ENCODE results near the gene PCP4.

PCP4 gene

GRCh38 chr21:39867198-39867650, at the start of gene PCP4:
Gene PCP4, plus strand, starts transcription at chr21:39867438. Its CDS starts 64 bp downstream, at chr21:39867502.
- no peaks in the 10 kb centered on the region for H3K36me3 ChIP-seq (ENCODE audit: control insufficient read depth, low read depth, low read length)
- no peak within 1 kb of the TSS for H3K4me3 ChIP-seq (ENCODE audit: low read length)
- H3K9me3 ChIP-seq (ENCODE audit: control insufficient read depth, low read depth, low read length) = no peaks in the 10 kb centered on the region
- no peaks in the 10 kb centered on the region for H3K27me3 ChIP-seq (ENCODE audit: control insufficient read depth, insufficient read depth, low read length)
- H3K9ac ChIP-seq (ENCODE audit: low read length) = no peak within 1 kb of the TSS
- peaks cover 5% of the 10 kb centered on the region for H3K4me1 ChIP-seq (ENCODE audit: control insufficient read depth, low read depth, low read length)
- no peak within 1 kb of the TSS for H3K27ac ChIP-seq (ENCODE audit: low read length)

- Histone ChIP-seq H3K9me3 (ENCODE audit: control insufficient read depth, low read depth, low read length) (no peaks in the 10 kb centered on the region), H3K27me3 (ENCODE audit: control insufficient read depth, insufficient read depth, low read length) (no peaks in the 10 kb centered on the region), H3K4me1 (ENCODE audit: control insufficient read depth, low read depth, low read length) (no peaks in the 10 kb centered on the region), H3K4me3 (ENCODE audit: low read length) (no peak overlapping the region), H3K9ac (ENCODE audit: low read length) (no peak overlapping the region), H3K36me3 (ENCODE audit: control insufficient read depth, low read depth, low read length) (no peaks in the 10 kb centered on the region), H3K27ac (ENCODE audit: low read length) (no peak overlapping the region)
Observed at GRCh38 chr21:39818557-39818956, 48.7 kb upstream of the PCP4 start.

DNA sequence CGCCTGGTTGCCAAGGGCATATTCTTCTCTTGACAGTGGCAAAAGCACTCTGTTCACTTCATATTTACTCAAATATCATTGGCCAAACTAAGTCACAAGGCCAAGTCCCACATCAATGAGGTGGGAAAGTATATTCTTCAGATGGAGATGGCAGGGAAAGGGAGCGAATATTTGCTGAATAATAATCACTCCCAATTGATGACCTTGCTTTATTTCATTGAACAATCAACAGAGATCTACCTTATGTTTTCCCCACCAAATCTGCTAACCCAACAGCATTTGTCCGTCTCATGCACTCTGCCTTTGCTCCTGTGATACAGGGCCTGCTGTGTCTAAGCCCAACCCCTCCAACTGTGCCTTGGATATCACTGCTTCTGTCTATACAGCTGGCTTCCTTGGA, 45.2 kb upstream of the PCP4 start:
- Histone ChIP-seq H3K9ac (ENCODE audit: low read length) (no peak overlapping the region), H3K27ac (ENCODE audit: low read length) (no peak overlapping the region), H3K27me3 (ENCODE audit: control insufficient read depth, insufficient read depth, low read length) (no peaks in the 10 kb centered on the region), H3K9me3 (ENCODE audit: control insufficient read depth, low read depth, low read length) (no peaks in the 10 kb centered on the region), H3K4me1 (ENCODE audit: control insufficient read depth, low read depth, low read length) (no peaks in the 10 kb centered on the region), H3K4me3 (ENCODE audit: low read length) (no peak overlapping the region), H3K36me3 (ENCODE audit: control insufficient read depth, low read depth, low read length) (no peaks in the 10 kb centered on the region)

- Histone ChIP-seq H3K9me3 (ENCODE audit: control insufficient read depth, low read depth, low read length) (no peaks in the 10 kb centered on the region), H3K4me3 (ENCODE audit: low read length) (no peak overlapping the region)
Observed at GRCh38 chr21:39825250-39825649, 42.0 kb upstream of the PCP4 start.

GRCh38 chr21:39834543-39834942, 32.7 kb upstream of the PCP4 start:
- no peaks in the 10 kb centered on the region for H3K36me3 ChIP-seq (ENCODE audit: control insufficient read depth, low read depth, low read length)
- H3K27ac ChIP-seq (ENCODE audit: low read length) = no peak overlapping the region
- H3K27me3 ChIP-seq (ENCODE audit: control insufficient read depth, insufficient read depth, low read length) = no peaks in the 10 kb centered on the region
- no peak overlapping the region for H3K4me3 ChIP-seq (ENCODE audit: low read length)
- no peak overlapping the region for H3K9ac ChIP-seq (ENCODE audit: low read length)
- H3K4me1 ChIP-seq (ENCODE audit: control insufficient read depth, low read depth, low read length) = no peaks in the 10 kb centered on the region
- H3K9me3 ChIP-seq (ENCODE audit: control insufficient read depth, low read depth, low read length) = no peaks in the 10 kb centered on the region

More at GRCh38 chr21:39825250-39825649, 42.0 kb upstream of the PCP4 start:
- Histone ChIP-seq H3K27me3 (ENCODE audit: control insufficient read depth, insufficient read depth, low read length) (no peaks in the 10 kb centered on the region), H3K27ac (ENCODE audit: low read length) (no peak overlapping the region), H3K9ac (ENCODE audit: low read length) (no peak overlapping the region), H3K4me1 (ENCODE audit: control insufficient read depth, low read depth, low read length) (no peaks in the 10 kb centered on the region), H3K36me3 (ENCODE audit: control insufficient read depth, low read depth, low read length) (no peaks in the 10 kb centered on the region)

DNA sequence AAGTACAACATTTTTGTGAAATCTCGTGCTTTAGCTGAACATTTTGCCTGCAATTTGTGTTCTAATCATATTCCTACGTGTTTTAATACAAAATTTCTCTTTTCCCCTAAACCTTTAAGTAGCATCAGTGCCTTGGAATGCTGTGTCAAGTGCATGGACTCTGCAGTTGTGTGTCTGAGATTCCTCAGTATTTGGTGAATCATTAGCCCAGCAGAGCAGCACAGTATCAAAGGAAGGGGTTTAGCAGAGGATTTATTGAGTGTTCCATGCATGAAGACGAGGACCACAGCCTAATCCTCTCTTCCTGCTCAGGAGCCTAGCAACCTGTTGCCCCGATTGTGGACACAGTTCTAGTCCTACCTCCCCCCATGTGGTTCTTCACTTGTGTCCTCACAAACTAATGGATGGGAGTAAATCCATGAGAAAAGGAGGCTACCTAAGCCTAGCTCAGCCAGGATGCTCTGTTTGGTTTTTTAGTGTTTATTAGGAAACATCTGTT, 29.3 kb upstream of the PCP4 start:
- Histone ChIP-seq H3K27ac (ENCODE audit: low read length) (no peak overlapping the region), H3K9ac (ENCODE audit: low read length) (no peak overlapping the region), H3K4me3 (ENCODE audit: low read length) (no peak overlapping the region), H3K4me1 (ENCODE audit: control insufficient read depth, low read depth, low read length) (peaks cover 6% of the 10 kb centered on the region), H3K27me3 (ENCODE audit: control insufficient read depth, insufficient read depth, low read length) (no peaks in the 10 kb centered on the region), H3K36me3 (ENCODE audit: control insufficient read depth, low read depth, low read length) (no peaks in the 10 kb centered on the region), H3K9me3 (ENCODE audit: control insufficient read depth, low read depth, low read length) (no peaks in the 10 kb centered on the region)

DNA sequence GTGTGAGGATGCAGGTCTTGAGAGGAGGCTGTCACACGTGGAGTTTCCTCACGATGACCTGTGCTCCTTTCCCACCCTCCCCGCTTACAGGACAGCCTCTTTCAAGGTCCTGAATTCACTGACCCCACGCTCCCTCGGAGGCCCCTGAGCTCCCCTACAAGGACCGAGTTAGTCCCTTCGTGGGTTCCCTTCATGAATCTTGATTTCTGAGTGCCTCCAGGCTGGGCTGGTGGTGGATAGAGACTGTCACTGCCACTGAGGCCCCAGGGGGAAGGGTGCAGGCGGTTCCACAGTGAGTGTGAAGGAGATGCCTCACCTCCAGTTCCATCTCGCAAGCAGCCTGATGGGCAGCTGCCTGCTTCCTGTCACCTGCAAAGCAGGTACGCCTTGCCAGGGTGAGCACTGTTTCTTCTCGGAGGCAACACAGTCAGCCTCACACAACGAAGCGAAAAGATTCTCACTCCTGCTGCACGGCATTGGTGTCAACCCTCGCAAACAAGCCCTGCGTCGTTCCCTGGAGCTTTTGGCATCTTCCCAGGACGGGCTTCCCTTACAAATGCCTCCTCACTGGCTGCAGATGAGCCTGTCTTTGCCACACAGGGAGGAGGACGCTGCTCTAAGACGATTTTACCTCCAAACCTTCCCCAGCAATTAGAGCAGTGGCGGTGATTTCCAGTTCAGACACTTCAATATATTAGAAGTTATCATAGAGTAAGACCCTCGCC, 26.7 kb upstream of the PCP4 start:
- Histone ChIP-seq H3K9ac (ENCODE audit: low read length) (no peak overlapping the region), H3K27ac (ENCODE audit: low read length) (no peak overlapping the region), H3K27me3 (ENCODE audit: control insufficient read depth, insufficient read depth, low read length) (no peaks in the 10 kb centered on the region), H3K36me3 (ENCODE audit: control insufficient read depth, low read depth, low read length) (no peaks in the 10 kb centered on the region), H3K9me3 (ENCODE audit: control insufficient read depth, low read depth, low read length) (no peaks in the 10 kb centered on the region), H3K4me1 (ENCODE audit: control insufficient read depth, low read depth, low read length) (peaks cover 6% of the 10 kb centered on the region), H3K4me3 (ENCODE audit: low read length) (no peak overlapping the region)

DNA sequence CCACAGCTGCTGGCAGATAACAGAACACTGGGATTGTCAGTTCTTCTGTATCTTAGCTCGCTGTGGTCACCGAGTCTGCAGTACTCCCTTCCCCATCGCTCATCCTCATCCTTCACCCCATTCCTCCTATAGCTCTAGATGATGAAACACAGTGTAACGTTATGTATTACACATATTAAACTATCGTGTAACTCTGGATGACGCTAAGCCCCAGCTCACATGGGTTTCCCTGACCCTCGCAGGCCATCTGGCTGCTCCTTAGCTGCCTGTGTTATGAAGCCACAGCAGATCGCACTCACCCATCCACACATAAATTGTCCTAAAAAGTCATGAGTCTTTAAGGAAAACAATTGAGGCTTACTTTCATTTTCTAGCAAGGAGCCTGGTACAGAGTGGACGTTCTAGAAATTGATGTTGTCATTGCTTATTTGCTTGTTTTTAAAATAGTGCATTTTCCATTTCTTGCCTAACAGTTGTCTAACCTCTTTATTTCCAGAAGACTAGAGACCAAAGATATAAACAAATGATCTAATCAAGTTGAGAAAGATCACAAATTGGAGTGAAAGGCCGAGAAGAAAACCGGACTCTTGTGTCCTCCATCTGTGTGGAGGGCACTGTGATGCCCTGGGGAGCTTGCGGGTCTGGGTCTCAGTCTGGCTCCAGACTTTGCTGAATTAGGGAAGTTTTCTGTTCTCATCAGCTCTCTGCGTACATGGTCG, 24.3 kb upstream of the PCP4 start:
- no peaks in the 10 kb centered on the region for H3K27me3 ChIP-seq (ENCODE audit: control insufficient read depth, insufficient read depth, low read length)
- no peaks in the 10 kb centered on the region for H3K9me3 ChIP-seq (ENCODE audit: control insufficient read depth, low read depth, low read length)
- no peak overlapping the region for H3K27ac ChIP-seq (ENCODE audit: low read length)
- H3K9ac ChIP-seq (ENCODE audit: low read length) = no peak overlapping the region
- H3K4me1 ChIP-seq (ENCODE audit: control insufficient read depth, low read depth, low read length) = peaks cover 6% of the 10 kb centered on the region
- H3K36me3 ChIP-seq (ENCODE audit: control insufficient read depth, low read depth, low read length) = no peaks in the 10 kb centered on the region
- no peak overlapping the region for H3K4me3 ChIP-seq (ENCODE audit: low read length)

DNA sequence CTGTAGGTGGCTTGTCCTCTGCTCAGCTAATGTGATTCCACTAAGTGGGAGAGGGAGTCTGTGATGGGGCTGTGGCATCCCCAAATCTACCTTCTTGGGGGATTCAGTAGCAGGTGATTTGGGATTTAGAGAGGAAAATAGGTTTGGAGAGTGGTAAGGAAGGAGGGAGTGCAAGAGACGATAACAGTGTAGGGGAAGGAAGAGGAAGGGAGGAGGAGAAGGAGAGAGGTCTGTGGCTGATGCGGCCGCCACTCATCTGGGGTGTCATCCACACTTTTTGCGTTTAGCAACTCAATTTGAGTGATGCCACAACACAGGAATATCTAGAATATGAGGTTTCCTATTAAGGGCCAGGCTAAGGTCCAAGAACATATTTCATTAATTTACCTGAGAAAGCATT, 23.8 kb upstream of the PCP4 start:
- no peaks in the 10 kb centered on the region for H3K36me3 ChIP-seq (ENCODE audit: control insufficient read depth, low read depth, low read length)
- H3K9me3 ChIP-seq (ENCODE audit: control insufficient read depth, low read depth, low read length) = no peaks in the 10 kb centered on the region
- peaks cover 6% of the 10 kb centered on the region for H3K4me1 ChIP-seq (ENCODE audit: control insufficient read depth, low read depth, low read length)
- no peak overlapping the region for H3K27ac ChIP-seq (ENCODE audit: low read length)
- H3K27me3 ChIP-seq (ENCODE audit: control insufficient read depth, insufficient read depth, low read length) = no peaks in the 10 kb centered on the region
- no peak overlapping the region for H3K4me3 ChIP-seq (ENCODE audit: low read length)
- no peak overlapping the region for H3K9ac ChIP-seq (ENCODE audit: low read length)

DNA sequence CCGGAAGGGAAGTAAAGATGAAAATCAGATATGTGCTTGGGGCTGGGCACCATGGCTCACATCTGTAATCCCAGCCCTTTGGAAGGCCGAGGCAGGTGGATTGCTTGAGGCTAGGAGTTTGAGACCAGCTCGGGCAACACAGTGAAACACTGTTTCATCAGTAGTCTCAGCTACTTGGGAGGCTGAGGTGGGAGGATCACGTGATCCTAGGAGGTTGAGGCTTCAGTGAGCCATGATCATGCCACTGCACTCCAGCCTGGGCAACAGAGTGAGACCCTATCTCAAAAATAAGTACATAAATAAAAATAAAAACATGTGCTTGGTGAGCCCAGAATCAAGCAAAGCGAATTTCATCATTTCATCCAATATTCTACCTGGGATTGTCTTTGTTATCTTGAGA, 23.3 kb upstream of the PCP4 start:
- H3K36me3 ChIP-seq (ENCODE audit: control insufficient read depth, low read depth, low read length) = no peaks in the 10 kb centered on the region
- H3K9ac ChIP-seq (ENCODE audit: low read length) = no peak overlapping the region
- H3K4me1 ChIP-seq (ENCODE audit: control insufficient read depth, low read depth, low read length) = peaks cover 6% of the 10 kb centered on the region
- H3K27me3 ChIP-seq (ENCODE audit: control insufficient read depth, insufficient read depth, low read length) = no peaks in the 10 kb centered on the region
- H3K27ac ChIP-seq (ENCODE audit: low read length) = no peak overlapping the region
- H3K9me3 ChIP-seq (ENCODE audit: control insufficient read depth, low read depth, low read length) = no peaks in the 10 kb centered on the region
- H3K4me3 ChIP-seq (ENCODE audit: low read length) = no peak overlapping the region

DNA sequence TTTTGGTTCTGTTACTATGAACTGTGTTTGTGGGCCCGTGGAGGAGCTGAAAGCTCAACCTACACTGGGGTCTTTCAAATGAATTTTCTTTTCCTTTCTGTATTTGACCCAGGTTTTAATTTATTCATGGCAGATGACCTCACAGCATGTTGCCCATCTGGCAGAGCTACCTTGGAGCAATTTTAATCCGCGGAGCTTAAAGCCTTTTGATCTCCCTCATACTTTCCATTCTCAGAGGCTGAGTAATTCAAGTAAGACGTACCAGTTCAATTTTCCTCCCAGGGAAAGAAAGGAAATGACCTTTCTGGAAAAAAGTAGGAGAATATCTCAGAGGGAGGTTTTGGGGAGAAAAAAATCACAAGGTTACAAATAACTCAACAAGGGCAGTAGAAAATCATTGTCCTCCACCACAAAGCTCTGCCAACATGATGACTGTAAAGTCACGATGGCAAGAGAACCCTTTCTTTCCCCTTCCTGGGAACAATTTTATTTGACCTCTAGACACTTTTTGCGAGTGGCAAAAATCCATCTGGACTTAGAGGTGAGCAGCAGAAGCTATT, 21.6 kb upstream of the PCP4 start:
- Histone ChIP-seq H3K27ac (ENCODE audit: low read length) (no peak overlapping the region), H3K9ac (ENCODE audit: low read length) (no peak overlapping the region), H3K27me3 (ENCODE audit: control insufficient read depth, insufficient read depth, low read length) (no peaks in the 10 kb centered on the region), H3K36me3 (ENCODE audit: control insufficient read depth, low read depth, low read length) (no peaks in the 10 kb centered on the region), H3K4me1 (ENCODE audit: control insufficient read depth, low read depth, low read length) (peaks cover 7% of the 10 kb centered on the region), H3K9me3 (ENCODE audit: control insufficient read depth, low read depth, low read length) (no peaks in the 10 kb centered on the region), H3K4me3 (ENCODE audit: low read length) (no peak overlapping the region)
